NCI-H187 treated with DMSO at 0.1 percent for 48 hours (cell line): ENCODE measurements around the gene ITPKB.
"Not testable (repeated sequence)": the region's sequence is repeated elsewhere in the genome, so short reads cannot be mapped to it uniquely, and the experiment has no call there.

ENCODE experiments used
- DNase-seq: peaks from one replicate; lab custom pipeline; 2025; lab: John Stamatoyannopoulos, UW

Gene ITPKB

DNA sequence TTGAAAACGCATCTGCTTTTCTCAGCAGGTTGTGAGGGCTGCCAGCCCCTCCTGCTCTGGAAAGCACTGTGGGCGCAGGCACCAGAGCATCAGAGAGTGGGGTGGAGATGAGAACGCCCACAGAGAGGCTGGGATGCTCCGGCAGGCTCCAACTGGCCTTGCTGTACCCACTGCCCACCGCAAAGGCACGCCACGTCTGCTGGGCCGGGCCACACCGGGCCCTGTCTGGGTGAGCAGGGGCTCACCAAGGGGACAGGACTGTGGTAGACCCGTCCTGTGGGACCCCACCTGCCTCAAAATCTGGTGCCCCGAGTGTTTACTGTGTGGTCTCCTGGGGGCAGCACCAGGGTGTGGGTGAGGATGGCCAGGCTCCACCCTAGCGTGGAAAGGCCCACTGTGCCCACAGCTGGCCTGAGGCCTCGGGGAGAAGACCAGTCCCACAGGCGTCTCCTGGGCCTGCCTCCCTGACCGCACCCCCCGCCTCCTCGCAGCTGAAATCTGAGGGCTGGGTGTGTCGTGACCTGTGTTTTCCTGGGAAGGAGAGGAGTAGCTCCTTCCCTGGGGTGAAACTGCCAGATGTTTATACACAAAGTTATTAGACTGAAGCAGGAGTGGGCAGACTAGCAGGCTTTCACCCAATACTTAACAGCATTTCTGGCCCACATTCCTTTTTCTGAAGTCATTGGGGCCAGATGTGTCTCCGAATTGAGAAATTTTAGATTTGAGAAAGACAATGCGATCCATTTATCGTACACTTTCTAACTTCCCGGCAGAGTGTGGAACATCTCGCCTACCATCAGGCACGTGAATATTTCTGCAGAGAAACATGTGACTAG lies 136.7 kb downstream of the ITPKB start:
- DNase-seq = no peak

DNA sequence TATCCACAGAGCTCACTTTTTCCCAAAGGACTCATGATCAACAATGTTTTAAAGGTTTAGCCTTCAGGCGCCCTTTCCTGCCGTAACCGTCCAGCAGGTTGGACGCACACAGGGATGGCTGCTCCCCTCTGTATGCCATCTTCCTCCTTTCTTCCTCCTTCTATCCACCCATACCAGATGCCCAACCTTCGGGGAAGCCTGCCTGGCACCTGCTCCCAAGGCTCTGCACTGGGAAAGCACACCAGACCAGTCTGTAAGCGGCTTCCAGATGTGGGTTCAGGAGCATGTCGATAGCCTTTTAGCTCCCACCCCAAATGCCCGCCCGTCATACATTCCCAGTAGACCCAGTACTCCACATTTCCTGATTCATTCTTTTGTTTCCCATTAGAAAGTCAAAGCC lies 137.6 kb downstream of the ITPKB start:
- no peak for DNase-seq

DNA sequence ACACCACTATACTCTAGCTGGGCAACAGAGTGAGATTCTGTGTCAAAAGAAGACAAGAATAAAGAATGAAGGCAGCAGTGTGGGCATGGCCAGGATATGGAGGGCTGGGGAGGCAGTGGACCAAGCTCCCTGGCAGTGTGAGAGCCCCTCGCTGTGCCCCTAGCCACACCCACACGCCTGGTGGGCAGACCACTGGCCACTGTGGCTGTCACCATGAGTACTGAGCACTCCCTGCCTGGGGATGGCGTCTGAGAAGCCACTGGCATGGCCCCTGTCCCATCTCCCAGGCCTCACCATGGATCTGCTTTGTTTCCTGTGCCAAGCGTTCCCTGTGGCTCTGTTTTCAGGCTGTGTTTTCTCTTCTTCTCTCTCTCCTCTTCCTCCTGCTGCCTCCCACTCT lies 138.8 kb downstream of the ITPKB start:
- DNase-seq = no peak

DNA sequence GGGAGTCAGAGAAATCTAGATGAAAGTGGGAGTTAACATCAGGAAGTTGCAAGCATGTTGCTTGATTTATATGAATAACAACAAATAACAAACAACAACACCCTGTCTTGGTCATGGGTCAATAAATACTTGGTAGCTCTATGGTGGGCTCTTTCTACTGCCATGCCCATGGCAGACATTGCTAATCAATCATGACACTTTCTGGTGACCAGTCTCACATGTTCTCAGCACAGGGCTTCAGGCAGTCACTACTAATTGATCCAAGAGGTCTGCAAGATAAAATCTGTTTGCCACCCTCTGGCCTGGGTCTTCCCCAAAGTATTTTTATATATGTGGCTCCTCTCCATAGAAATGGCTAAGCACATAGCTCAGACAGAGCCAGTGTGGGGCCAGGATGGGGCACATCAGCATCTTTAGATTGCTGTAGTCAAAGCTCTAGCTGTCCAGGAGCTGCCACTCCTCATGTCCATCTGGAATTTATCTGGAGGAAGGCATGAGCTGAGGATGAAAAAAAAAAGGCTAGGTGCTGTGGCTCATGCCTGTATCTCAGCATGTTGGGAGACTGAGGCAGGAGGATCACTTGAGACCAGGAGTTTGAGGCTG lies 139.3 kb downstream of the ITPKB start:
- DNase-seq = no peak

DNA sequence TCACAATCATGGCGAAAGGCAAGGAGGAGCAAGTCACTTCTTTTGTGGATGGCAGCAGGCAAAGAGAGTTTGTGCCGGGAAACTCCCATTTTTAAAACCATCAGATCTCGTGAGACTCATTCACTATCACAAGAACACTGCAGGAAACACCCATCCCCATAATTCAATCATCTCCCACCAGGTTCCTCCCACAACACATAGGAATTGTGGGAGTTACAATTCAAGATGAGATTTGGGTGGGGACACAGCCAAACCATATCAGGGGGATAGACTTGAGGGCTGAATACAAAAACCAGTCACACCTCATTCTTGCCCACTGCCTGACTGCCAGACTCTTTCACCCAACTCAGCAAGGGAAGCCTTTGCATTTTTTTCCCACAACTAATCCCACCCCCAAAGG lies 140.1 kb downstream of the ITPKB start:
- not testable (repeated sequence) for DNase-seq

DNA sequence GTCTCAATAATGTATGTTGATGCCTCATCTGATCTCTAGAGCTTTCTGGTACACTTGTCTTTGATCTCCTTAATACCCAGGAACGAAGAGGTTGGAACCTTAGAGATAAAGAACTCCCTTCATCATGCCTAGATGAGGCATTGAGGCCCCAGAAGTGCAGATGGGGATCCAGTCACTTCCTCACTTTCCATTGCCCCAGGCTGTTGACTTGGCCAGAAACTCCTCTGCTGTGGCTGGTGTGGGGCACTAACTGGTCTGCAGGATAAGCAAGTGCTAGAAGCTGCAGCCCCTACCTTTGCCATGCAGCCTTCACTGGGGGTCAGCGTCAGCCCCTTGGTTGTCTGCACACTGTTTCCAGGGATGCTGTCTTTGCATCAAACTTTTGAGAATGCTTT lies 140.6 kb downstream of the ITPKB start:
- DNase-seq = no peak

DNA sequence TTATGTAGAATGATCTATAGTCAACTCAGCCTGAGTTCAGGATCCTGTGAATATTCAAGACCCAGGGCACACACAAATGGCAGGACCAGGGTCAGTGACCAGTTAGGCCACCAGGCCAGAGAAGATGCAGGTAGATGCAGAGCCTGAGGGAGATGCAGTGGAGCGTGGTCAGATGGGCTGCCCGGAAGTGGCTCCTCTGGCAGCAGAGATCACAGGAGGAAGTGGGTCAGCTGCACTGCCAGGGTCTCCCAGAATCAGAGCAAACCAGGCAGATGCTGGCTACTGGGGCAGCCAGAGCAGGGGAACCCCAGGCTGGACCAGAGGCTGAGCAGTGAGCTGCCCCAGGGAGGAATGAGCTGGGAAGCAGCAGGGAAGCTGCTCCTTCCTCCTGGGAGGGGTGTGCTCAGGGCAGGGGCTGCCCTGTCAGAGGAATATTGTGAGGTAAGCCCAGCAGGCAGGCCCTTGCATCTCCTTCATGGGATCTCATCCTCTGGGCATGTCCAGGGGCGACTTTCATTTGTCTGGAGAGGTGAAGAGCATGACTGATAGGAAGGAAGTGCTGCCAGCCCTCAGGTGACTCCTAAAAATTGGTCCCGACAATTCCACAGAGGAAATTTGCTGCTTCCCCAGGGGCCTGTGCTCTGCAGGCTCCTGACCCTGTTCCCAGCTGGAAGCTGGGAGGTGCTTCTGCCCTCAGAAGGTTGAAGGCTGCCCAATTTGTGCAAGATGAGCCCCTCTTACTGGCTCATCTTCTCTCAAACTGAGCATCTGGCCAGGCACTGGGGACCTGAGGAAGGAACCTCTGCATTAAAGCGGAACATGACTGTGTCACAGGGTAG lies 141.2 kb downstream of the ITPKB start:
- DNase-seq = no peak

DNA sequence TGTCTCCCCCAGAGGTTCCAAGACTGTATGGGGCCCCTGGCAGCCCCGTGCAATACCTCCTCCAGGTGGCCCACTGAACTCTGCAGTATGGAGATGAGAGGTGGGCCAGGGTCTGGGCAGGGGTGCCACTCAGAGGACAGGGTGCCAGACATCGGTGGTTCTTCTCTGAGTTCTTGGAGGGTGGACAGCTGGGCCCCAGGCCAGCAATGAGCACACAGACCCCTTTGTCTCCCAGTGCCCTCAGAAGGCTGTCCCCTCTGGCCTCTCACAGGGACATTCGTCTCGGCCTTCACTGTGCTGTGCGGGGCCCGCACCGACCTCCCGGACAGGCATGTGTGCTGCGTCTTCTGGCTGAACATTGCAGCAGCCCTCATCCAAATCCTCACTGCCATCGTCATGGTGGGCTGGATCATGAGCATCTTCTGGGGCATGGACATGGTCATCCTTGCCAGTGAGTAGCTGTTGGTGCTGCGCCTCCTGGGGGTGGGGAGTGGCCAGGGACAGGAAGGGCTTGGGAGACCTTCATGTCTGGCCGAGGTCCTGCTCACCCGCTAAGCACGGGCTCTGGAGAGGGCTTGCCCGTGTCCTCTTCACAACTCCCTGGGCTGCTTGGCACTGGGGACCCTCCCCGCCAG lies 142.4 kb downstream of the ITPKB start:
- DNase-seq = no peak

DNA sequence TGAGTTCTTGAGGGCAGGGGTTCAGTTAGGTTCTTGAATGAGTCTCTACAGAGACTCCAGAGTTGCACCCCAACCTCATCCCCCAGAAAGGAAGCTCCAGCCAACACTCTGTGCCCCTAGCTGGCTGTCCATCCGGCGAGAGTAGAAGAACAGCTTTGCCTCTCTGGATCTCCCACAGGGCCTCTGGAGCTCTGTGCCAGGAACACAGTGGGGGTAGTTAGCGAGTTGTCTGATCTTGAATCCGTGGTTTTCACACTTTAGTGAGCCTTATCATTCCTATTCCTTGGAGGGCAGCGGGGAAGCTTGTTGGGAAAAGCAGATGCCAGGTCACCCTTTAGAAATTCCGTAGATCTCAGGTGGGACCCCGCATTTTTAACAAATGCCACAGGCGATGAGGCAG lies 145.5 kb downstream of the ITPKB start:
- no peak for DNase-seq

DNA sequence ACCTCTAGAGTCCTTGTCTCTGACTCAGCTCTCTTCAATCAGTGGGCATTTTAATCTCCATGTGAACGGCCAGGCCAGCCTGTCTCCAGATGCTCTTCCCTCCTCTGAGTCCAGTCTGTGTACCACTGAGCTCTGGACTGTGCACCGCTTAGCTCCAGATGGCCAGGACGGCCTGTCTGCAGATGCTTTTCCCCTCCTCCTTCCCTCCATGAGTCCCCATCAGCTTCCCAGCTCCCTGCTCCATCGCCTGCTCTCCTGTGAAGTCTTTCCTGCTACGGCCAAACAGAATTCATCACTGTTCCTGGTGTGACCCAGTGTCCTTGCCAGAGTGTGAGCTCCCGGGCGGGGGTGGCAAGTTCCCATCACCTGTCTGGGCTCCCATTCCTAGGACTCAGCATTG lies 148.5 kb downstream of the ITPKB start:
- DNase-seq = no peak

DNA sequence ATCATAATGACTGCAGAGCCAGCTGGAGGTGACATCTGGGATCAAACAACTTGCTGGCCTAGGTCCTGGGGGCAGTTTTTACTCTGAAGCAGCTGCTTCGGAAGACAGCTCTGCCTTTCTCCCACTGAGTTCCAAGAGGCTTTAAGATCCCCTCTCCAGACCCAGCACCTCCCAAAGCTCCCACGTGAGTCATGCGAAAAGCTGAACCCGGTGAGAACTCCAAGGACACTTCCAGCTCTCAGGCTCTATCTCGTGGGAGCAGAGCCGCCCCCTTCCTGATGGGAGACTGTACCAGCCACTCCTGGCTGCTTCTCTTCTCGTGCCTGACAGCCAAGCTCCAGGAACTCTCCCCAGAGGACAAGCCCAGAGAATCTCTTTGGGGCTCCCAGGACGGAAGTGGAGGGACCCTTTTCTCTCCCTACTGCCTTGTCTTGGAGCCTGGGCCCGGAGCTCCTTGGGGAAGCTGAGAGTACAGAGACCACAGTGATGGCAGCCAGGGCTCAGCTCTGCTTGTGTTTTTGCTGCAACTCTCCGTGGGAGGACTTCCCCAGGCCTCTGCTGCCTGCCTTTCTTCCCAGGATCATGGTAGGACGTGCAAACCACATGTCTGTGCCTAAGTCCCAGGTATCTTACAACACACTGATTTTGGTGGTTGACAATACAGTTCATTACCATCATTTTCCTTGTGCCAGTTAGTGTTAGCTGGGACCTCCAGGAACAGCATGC lies 149.9 kb downstream of the ITPKB start:
- DNase-seq = no peak

DNA sequence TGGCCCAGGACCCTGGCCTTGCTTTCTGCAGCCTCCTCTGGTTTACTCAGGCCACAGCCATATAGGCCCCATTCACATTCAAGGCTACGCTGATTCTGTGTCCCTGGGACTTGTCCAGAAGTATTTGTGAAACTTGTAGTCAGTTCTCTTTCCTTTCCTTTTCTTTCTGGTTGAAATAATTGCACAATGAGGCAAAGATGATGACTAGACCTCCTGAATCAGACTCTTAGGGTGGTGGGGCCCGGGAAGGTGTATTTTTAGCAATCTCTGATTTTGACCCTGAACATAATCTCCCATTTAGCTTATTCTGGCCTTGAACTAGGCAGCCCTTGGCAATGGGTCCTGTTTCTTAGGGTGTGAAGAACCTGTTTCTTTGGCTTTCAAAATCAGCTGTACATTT lies 150.6 kb downstream of the ITPKB start:
- DNase-seq = no peak

DNA sequence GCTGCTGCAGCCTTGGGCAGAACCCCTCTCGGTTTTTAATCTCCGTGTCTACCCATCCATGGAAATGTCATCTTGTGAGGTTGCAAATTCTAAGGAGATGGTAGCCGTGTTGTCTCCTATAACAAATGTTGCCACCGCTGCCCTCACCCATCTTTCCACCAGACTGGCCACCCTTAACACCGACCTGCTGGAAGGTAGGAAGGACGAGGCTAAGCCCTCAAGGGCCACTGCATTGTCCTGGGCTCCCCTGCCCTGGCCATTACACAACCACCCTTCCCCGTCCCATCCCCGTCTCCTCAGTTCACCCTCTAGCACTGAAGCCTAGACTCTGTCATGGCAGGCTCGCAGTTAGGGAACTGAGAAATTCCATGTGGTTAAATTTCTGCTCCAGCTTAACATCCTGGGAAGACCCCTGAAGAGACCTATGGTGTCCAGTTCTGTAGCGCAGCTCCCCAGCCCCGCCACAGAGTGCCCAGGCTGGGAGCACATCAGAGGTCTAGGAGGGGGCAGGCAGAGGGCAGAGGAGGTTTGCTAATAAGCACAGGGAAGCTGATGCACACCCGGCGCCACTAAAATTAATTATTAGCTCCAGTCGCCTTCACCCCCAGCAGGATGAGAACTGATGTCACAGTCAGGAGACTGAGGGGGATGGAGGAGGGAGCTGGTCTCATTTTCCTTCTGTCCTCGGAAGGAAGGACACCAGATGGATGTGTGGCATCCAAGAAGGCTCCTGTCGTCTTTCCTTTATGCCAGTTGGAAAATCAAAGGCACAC lies 152.2 kb downstream of the ITPKB start:
- DNase-seq = no peak

DNA sequence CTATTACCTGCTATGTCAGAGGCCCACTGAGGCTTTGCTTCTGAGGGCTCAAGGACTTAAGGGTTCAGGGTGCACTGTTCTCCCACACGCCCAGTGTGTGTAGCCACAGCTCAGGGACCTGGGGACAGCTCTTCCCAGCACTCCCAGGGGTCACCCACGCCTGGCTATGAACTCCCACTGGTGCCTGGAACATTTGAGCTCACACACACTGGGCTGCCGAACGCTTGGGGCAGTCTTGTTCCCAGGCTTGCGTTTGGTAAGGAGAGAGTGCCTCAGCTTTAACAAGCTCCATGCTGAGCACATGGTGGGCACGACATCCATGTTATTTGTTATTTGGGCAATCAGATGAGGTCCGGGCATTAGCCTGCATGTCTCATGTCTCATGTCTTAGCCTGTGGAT lies 153.0 kb downstream of the ITPKB start:
- no peak for DNase-seq

DNA sequence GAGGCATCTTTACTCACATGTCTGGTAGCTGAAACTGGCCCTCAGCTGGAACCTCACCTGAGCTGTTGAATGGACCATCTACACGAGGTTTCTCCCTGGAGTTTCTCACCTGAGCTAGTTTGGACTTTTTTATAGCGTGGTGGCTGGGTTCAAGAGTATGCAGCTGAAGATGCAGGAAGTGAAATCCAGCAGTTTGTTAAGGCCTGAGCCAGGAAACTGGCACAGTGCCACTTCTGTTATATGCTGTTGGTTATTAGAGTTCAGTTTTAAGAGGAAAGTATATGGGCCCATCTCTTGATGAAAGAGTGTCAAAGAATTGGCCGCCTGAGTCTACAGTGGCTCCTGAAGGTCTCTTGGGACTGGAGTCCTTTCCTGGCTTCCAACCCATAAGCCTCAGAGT lies 154.9 kb downstream of the ITPKB start:
- no peak for DNase-seq

DNA sequence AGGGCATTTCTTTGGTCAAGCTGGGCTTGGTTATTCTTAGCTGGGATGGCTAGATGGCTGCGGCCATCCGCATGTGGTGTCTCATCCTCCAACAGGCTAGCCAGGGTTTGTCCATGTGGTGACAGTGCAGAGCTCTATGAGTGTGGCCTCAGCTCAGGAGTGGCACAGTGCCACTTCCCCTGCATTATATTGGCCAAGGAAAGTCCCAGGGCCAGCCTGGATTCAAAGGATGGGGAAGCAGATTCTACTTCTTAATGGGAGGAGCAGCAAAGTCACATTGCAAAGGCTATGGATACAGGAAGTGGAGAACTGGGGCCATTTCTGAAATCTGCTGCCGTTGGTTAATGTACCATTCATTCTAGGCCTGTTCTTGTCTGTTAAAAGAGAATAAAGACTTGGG lies 156.1 kb downstream of the ITPKB start:
- no peak for DNase-seq
